Ureter (tissue), 1 donor: ENCODE results near the gene EIF1AX. TPM values are rescaled to one million over a fixed set of nuclear protein-coding genes. Genes with fewer than 3 reads are reported as not detected.
"Not testable (repeated sequence)": the region's sequence is repeated elsewhere in the genome, so short reads cannot be mapped to it uniquely, and the experiment has no call there.

ENCODE experiments used
- DNase-seq: peaks from one replicate; pipeline ENCODE4 v3.0.0-alpha.2; 2020; ENCODE audit warnings: low spot score
- total RNA-seq: library from RNA; stranded (reverse); gene quantifications from one replicate; pipeline ENCODE4 v1.2.4, GENCODE V29; 2023
- donor health status: DM: yes; HTN: yes; CAD: no.

Gene EIF1AX, protein sequence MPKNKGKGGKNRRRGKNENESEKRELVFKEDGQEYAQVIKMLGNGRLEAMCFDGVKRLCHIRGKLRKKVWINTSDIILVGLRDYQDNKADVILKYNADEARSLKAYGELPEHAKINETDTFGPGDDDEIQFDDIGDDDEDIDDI
- total RNA-seq: 77.1 TPM

DNA sequence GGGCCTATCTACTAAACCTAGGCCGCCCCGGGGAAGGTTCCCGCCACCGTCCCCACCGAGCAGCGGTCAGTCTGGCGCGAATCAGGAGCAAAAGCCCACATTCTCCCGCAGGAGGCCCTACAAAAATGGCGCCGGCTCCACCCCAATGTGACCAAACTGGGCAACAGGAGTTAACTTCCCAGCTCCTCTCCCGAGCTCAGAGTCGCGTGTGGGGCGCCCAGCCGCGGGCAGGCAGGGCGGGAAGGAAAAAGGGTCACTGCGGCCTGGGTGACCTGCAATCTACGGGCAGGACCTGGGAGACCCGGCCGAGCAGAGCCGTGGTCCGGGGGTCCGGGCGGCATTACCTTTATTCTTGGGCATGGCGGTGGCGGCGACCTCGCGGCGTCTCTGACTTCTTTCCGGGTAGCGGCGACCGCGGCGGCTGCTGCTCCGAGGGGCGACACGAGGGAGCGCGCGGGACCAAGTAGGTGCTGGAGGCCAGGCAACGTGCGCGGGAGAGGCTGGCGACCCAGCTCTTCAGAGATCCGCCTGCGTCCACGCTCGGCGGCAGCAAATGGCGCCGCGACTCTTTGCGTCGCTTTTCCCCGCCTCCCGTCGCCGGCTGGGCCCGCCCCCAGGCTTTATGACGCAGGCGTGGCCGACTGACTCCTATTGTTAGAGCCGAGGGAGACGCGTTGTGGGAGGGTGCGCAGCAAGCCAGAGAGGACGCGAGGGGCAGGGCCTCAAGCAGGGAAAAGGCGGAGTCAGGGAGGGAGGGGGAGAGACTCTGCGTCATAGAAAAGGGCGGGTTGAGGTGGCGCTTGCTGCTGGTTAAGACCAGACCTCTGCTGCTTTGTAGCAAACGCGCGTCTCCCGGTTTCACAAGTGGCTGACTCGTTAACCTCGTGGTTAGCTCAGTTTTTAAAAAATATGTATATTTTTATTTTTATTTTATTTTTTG is at the start of gene EIF1AX:
EIF1AX (minus strand) TSS at position 558 of the 940 bp plus-strand sequence; CDS start at position 360, 198 bp downstream.
- DNase-seq: peak; percentile 100

DNA sequence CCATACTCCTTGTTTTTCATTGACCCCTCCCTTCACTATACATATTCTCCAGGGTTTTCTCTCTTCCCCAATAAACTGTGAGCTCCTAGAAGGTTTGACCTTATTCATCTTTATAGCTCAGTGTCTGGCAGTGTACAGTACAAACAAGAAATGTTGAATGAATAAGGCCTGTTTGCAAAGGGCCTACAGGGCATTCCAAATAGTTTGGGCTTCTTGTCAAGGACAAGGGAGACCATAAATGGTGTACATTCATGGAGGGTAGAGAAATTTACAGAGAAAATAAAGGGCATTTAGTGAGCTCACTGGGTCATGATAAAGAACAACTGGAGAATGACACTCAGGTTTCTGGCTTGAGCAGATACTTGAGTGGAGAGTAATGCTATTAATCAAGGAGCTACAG is 47.5 kb upstream of the EIF1AX start:
- DNase-seq: no peak

DNA sequence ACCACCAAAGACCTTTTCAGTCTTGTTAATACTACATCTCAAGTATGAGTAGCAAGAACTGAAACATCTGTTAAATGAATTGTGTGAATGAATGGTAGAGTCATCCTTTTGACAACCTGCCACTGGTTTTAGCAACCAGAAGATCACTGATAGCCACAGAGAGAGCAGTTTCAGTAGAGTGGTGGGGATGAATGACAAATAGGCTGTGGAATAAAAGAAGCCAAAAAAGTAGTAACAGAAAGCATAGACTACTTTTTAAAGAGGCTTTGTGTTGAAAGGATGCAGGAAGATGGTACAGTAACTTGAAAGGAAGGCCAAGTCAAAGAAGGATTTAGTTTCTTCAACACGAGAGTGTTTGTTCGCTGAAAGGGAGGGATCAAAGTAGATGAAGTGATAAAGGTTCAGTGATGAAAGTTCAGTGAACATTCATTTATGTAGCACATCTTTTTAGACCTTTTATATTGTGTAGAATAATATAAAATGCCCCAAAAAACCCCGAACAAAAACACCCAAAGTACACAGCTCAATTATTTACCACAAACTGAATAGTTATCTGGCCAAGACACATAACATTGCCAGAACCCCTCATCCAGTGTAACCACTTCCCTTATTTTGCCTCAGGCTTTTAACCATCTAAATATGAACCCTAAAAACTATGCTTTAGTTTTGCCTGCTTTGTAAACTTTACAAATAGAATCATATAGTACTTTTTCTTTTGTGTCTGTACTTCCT is 40.1 kb upstream of the EIF1AX start:
- DNase-seq: no peak

DNA sequence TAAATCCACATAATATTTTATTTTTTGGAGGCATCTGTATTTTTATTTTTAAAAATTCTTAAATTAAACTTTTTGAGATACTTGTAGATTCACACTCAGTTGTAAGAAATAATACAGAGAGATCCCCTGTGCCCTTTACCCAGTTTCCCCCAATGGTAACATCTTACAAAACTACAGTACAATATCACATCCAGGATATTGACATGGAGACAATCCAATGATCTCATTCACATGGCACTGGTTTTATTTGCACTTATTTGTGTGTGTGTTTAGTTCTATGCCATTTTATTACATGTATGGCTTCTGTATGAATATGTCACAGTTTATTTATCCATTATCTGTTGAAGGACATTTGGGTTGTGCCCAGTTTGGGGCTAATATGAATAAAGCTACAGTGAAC is 35.5 kb upstream of the EIF1AX start:
- DNase-seq: no peak

DNA sequence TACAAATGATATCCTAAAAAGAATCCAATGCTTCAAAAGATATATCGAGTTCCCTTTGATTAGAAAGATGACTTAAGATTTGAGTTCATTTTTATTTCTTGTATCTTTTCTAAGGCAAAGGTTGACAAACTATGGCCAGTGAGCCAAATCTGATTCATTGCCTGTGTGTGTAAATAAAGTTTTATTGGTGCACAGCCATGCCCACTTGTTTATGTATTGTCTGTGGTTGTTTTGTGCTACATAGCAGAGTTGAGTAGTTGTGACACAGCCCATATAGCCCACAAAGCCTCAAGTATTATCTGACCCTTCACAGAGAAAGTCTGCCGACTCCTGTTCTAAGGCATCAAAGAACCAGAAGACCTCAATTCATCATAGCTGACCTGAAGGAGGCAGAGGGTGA is 32.2 kb upstream of the EIF1AX start:
- DNase-seq: no peak

DNA sequence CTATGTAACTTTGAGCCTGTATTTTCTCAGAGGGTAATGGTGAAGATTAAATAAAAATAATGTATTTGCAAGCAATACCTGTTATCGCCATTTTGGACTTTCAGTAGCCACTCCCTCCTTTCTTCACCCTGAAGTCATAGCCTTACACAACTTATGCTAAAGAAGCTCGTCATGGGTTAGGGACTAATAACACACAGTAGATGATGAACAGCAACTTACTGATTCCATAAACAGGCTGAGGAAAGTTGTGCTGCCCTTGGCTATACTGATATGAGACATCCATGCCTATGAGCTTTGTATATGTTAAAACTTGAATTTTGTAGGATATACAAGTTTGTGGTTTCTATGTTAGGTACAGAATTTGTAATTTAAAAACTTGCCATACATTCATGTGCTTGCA is 31.7 kb upstream of the EIF1AX start:
- no peak for DNase-seq

DNA sequence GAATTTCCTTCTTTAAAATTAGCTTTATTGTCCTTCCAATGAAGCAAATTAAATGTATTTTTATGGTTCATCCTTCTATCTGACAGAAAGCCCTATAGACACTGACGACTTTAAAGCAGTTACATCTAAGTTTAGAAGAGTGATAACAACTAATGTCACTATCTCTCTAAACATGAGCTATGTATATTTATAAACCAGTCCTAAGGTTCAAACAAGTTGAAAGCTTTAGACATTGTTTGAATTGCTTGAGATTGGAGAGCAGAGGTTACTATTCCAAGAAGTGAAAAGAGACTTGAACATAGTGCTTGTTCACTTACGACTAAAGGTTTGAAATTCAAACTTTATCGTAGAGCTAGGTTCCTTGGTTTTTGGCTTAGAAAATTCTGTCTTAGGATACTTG is 30.2 kb upstream of the EIF1AX start:
- no peak for DNase-seq

DNA sequence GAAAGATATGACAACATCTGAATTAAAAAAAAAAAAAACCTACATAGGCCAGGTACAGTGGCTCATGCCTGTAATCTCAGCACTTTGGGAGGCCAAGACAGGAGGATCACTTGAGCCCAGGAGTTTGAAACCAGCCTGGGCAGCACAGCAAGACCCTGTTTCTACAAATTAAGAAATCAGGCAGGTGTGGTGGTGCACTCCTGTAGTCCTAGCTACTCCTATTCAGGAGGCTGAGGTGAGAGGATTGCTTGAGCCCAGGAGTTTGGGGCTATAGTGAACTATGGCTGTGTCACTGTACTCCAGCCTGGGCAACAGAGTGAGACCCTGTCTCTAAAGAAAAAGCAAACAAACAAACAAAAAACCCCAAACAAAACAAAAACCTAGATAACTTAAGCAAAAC is 20.9 kb upstream of the EIF1AX start:
- DNase-seq: not testable (repeated sequence)

DNA sequence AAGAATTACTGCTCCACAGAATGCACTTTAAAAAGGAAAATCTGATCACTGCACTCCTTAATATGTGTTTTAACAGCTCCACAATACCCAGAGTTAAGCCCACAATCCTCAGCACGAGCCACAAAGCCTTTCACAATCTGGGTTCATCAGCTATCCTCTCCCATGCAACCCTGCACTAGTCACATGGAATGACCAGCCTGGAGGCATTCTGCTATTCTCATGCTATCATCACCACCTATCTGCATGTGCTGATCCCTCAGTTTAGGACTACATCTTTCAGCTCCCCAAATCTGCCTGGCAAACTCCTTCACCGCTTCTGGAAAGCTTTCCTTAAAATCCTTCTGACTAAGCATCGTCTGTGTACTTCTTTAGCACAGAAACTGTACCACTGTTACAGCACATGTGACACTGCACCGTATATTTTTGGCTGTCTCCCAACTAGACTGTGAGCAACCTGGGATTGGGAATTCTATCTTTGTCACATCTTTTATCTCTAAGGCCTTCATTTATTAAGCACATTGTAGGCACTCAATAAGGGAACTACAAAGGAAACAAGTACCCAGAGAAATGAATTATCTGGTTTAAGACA is 18.3 kb upstream of the EIF1AX start:
- DNase-seq: no peak

DNA sequence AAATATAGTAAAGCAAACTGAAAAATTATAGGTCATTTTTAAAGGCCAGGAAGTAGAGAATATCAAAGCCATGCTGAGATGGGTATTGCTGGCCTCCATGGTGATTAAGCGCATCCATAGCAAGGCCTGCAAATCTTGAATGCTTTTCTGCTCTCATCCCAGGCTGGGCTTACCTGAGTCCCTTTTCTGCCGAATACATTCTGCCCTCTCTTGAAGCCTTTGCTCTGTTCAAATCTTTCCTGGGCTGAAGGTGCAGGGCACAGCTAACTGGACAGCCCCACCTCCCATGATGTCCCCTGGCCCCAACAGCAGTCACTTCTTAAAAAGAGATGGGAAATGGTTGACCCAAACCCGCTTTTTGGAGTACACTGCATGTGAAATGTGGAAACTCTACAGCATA is 10.1 kb upstream of the EIF1AX start:
- DNase-seq: no peak

DNA sequence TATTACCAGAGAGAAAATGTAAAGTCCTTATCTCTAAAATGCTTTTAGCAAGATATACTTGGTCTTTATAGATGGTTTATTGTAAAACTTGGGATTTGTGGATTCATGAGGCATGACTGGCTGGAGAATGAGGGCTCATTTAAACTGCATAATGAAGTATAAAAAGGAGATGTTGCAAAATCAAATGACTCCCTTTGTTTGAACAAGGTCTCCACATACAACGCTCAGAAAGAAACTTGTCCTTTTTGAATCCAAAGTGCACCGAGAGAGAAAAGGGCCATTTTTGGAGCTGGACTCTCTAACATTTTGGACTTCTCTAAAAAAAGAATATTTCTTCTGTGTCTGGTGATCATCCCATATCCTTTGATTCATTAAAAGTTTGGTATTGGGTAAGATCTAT is 7.7 kb upstream of the EIF1AX start:
- DNase-seq: no peak

DNA sequence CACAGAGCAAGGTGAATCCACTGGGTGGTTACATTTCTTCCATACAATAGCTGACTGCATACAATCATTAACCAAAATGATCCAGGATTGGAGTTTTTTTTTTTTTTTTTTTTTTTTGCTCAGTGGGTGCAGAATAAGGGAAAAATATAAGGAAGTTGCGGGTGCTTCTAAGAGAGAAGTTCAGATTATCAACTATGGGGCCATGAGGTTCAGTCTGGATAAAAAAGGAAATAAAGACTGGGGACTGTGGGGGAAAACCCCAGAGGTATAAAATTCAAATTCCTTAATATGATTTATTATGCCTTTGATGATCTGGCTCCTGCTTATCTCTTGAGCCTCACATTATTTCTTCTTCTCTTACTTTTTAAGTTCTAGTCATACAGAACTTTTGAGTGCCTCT is 5.9 kb upstream of the EIF1AX start:
- no peak for DNase-seq

DNA sequence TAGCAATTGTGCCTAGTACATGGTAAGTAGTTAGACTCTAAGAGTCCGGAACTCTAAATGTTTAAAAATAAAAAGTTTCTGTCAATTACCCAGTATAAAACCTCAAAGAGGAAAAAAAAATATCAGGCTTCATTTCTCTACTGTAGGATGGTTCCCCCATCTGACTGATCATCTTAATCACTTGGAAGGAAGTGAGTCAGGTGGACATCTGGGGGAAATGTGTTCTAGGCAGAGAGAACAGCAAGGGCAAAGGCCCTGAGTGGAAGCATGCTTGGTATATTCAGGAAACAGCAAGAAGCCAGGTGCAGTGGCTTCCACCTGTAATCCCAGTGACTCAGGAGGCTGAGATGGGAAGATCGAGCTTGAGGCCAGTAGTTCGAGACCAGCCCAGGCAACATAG is 2.9 kb upstream of the EIF1AX start:
- DNase-seq: no peak

DNA sequence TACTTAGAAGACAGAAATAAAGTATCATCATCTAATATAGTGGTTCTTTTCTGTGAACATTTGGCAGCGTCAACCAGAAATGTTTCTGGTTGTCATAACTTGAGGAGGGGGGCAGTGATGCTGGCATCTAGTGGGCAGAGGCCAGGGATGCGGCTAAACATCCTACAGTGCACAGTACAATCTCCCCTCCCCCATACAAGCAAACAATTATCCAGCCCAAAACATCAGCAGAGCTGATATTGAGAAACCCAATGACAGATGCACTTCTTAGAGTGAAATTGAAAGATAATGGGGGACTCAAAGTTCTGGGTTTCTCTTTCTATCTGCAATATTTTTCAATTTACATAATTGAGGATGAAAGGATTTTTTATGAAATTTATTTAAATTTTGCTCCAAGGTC is 1.9 kb upstream of the EIF1AX start:
- DNase-seq: no peak

DNA sequence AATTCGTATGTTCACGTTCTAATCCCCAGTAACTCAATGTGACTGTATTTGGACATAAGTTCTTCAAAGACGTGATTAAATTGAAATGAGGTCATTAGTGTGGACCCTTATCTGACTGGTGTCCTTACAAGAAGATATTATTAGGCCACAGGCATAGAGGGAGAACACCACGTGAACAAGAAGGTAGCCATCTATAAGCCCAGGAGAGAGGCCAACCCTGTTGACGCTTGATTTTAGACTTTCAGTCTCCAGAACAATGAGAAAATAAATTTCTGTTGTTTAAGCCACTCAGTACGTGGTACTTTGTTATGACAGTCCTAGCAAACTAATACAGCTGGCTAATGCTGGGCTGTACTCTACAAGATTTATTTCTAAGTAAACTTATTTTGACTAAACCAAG is 1.5 kb upstream of the EIF1AX start:
- DNase-seq: no peak

DNA sequence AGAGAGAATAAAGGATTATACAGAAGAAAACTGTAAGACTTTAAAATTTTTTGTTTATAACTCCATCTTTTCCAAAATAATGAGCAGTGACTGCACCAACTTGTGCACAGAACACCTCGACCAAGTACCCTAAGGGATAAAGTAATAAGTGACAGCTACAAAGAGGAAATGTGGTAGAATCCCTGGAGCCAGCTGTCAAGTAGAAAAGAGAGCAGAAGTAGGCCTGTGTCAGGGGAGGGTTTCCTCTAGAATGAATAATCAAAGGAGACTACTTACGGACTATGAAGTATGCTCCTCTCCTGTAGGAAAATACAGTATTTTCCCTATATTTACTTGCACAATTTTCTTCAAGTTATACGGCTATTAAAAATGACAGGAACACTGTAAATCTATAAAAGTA is 1.2 kb downstream of the EIF1AX start:
- DNase-seq: no peak

DNA sequence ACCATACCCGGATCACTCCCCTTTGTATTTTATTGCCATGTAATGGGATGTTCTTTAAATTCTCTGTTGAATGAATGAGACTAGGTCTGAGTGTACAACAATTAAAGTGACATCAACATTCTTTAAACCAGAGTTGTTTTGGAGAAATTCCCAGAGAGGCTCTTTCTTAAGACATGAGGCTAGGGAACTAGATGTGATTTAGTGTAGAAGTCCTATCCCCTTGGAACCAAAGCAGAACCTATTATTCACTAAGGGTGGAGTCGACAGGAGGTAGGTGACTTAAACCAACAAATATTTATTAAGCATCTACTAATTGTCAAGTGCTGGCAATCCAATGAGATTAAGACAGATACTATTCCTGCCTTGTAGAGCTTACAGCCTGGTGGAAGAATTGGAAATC is 1.7 kb downstream of the EIF1AX start:
- no peak for DNase-seq

DNA sequence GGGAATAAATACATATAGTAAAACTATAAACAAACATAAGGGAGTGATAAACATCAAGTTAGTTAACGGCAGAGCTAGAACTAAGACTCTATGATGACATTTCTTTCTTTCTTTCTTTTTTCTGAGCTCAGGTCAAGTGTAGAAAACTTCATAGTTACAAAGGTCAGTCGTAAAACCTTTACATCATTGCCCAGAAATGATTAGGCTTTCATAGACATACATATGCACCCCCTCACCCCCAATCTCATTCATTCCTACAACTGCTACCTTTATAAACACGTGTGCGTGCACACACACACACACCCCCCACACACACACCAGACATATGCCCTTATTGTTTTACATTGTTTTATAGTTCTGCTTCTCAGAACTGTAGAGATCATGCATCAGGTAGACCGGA is 5.7 kb downstream of the EIF1AX start:
- no peak for DNase-seq

DNA sequence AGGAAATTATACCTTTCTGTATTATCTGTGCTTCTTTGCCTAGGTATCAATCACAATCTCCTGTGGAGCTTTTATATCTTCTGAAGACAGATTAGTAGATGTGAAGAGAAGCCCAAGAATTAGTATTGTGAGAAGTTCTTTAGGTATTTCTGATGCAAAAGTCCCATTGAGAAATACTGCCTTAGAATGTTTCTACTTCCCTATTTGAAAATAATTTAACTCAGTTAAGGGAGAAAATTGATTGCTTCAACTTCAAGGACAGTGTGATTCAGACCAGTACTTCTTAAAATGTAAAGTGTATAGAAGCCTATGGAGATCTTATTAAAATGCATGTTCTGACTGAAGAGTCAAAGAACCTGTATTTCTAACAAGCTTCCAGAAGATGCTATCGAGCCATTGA is 9.0 kb downstream of the EIF1AX start:
- DNase-seq: no peak

DNA sequence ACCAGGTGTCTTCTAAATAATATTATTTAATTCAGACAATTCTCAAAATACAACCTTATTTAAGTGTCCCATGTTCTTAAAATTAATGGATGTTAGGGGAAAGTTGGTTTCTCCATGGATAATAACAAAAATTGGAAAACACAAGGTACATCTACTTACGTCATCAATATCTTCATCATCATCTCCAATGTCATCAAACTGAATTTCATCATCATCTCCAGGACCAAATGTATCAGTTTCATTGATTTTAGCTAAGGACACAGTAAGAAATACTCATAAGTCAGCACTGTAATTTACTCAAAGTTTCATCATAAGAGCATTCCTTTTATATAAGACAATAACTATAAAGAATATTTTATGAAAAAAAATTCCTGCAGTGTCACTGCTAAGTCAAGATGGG is 11.3 kb downstream of the EIF1AX start:
- DNase-seq: no peak

DNA sequence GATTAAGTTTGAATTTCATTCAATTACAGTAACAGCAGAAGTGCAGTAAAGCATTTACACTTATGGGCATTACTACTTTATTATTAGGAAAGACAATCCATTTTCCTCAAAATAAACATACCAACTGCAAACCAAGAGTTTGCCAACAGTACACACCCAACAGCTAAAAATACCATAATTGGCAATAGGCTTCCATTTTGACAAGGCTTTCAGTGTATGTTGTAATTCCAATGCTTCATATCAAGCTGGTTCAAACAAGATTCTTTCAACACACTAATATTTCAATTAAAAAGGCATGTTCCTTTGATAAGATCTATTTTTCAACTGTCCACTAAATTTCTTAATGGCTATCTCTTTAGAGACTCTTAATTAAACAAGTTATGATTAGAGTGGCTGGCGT is 12.1 kb downstream of the EIF1AX start:
- DNase-seq: no peak

DNA sequence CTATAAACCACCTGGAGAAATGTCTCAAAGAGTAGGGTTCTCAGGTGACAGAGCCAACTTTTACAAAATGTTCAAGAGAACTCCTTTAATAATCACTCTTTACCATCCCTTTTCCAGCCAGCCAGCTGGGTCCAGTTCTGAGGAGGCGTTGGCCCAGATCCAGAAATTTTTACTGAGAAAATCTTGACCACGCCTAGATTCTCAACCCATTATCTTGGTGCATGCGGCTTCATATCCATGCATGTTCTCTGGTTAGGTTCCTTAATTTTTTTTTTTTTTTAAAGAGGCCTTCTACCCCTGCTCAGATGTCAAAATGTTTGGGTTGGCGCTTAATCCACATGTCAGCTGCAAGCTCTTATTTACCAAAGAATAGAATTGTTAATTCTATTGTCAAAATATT is 13.0 kb downstream of the EIF1AX start:
- DNase-seq: no peak
